NCI-H345 treated with DMSO at 0.1 percent for 48 hours (cell line): ENCODE results near the gene C2orf15.
"Not testable (repeated sequence)": the region's sequence is repeated elsewhere in the genome, so short reads cannot be mapped to it uniquely, and the experiment has no call there.

Source experiments
- DNase-seq: peaks from one replicate; lab custom pipeline; 2025; ENCODE audit not compliant: unreplicated experiment; lab: John Stamatoyannopoulos, UW

C2orf15 gene

GRCh38 chr2:99141110-99142108, at the start of gene C2orf15:
Gene C2orf15 (plus strand): TSS chr2:99141707. CDS start chr2:99150559, 8,852 bp downstream.
- peak; percentile 98 for DNase-seq

GRCh38 chr2:99096728-99097127, 44.8 kb upstream of the C2orf15 start:
- DNase-seq, result no peak

GRCh38 chr2:99101697-99102096, 39.8 kb upstream of the C2orf15 start:
- no peak for DNase-seq

- no peak for DNase-seq
Observed at GRCh38 chr2:99104006-99104405, 37.5 kb upstream of the C2orf15 start.

- DNase-seq, result no peak
Observed at GRCh38 chr2:99106913-99107312, 34.6 kb upstream of the C2orf15 start.

- no peak for DNase-seq
Observed at GRCh38 chr2:99111236-99111635, 30.3 kb upstream of the C2orf15 start.

- DNase-seq, result no peak
Observed at GRCh38 chr2:99111945-99112344, 29.6 kb upstream of the C2orf15 start.

- no peak for DNase-seq
Observed at GRCh38 chr2:99112617-99113016, 28.9 kb upstream of the C2orf15 start.

- no peak for DNase-seq
Observed at GRCh38 chr2:99127981-99128380, 13.5 kb upstream of the C2orf15 start.

GRCh38 chr2:99135044-99135556, 6.4 kb upstream of the C2orf15 start:
- DNase-seq, result not testable (repeated sequence)

- no peak for DNase-seq
Observed at GRCh38 chr2:99139003-99139402, 2.5 kb upstream of the C2orf15 start.

- peak; percentile 38 for DNase-seq
Observed at GRCh38 chr2:99140056-99140859, 1.2 kb upstream of the C2orf15 start.

- no peak for DNase-seq
Observed at GRCh38 chr2:99140860-99141109, 722 bp upstream of the C2orf15 start.

- DNase-seq, result no peak
Observed at GRCh38 chr2:99150706-99151105, 9.2 kb downstream of the C2orf15 start.

GRCh38 chr2:99152199-99152895, 10.8 kb downstream of the C2orf15 start:
- DNase-seq, result no peak

GRCh38 chr2:99153921-99154604, 12.6 kb downstream of the C2orf15 start:
- no peak for DNase-seq

GRCh38 chr2:99154643-99155536, 13.4 kb downstream of the C2orf15 start, which contains the start of the genes LIPT1 and TSGA10:
Gene LIPT1 (plus strand): TSS chr2:99154967. CDS start chr2:99161958, 6,991 bp downstream.
Gene TSGA10 (minus strand): TSS chr2:99154942. CDS start chr2:99109439, 45,503 bp downstream.
- peak; percentile 77 for DNase-seq

- no peak for DNase-seq
Observed at GRCh38 chr2:99156891-99157290, 15.4 kb downstream of the C2orf15 start.

GRCh38 chr2:99158599-99158998, 17.1 kb downstream of the C2orf15 start:
- no peak for DNase-seq
